Effector memory CD8-positive, alpha-beta T cell (primary cell): ENCODE data around the gene CD38.
A peak's percentile ranks its signal among the peaks of the same experiment; 100 is the strongest.

Source experiments
- ATAC-seq: fragments of 150-1000 bp; cut with Tn5 transposase; replicated peaks from 2 replicates; pipeline ENCODE4 v1.10.0; 2021; ENCODE audit warnings: mild to moderate bottlenecking, moderate library complexity
- DNase-seq, 3 experiments: peaks; one replicate each; pipeline ENCODE4 v3.0.0; 2021
- H3K27ac Mint-ChIP-seq, 2 donors: one replicate each; pipeline ENCODE4 v1.8.0; 2022; ENCODE audit warnings: mild to moderate bottlenecking in 2 of 2, mixed read lengths in 2 of 2, moderate library complexity in 2 of 2
- H3K27me3 Mint-ChIP-seq, 2 donors: one replicate each; pipeline ENCODE4 v1.8.0; 2022; ENCODE audit warnings: mixed read lengths in 2 of 2
- H3K36me3 Mint-ChIP-seq: one replicate; pipeline ENCODE4 v1.8.0; 2022; ENCODE audit warnings: mild to moderate bottlenecking, moderate library complexity, mixed read lengths; ENCODE audit not compliant: insufficient read depth
- H3K4me1 Mint-ChIP-seq, 2 donors: one replicate each; pipeline ENCODE4 v1.8.0; 2022; ENCODE audit warnings: low read depth in 2 of 2, mixed read lengths in 2 of 2
- H3K4me3 Mint-ChIP-seq, 2 donors: one replicate each; pipeline ENCODE4 v1.8.0; 2022; ENCODE audit warnings: mild to moderate bottlenecking in 2 of 2, mixed read lengths in 2 of 2, moderate library complexity in 2 of 2
- H3K9me3 Mint-ChIP-seq, 2 donors: one replicate each; pipeline ENCODE4 v1.8.0; 2022; ENCODE audit warnings: mixed read lengths in 2 of 2

Gene CD38

DNA sequence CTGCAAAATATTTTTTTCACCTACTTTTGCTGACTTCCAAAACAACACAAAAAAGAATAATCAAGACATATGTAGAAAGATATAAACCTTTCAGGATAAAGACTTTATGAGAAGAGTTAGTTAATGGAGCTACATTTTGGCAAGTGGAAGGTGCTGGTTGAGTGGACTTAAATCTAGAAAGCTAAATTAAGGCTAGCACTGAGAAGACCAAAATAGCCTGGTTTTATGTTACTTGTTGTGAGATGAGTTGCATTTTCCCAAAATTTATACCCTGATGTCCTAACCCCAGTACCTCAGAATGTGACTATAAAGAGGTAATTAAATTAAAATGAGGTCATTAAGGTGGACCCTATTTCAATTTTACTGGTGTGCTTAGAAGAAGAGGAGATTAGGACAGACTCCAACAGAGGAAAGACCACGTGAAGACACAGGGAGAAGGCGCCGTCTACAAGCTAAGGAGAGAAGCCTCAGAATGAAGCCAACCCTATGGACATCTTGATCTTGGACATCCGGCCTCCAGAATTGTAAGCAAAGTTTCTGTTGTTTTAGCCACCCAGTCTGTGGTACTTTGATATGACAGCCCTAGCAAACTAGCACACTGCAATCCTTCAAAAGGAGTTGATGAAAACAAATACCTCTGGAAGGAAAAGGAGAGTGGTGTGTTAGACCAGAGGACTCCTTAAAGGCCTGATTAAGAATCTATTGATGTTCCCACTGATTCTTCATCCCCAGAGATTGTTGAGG lies 93.0 kb downstream of the CD38 start:
- H3K27ac Mint-ChIP-seq = no peak overlapping the region
- no peak for ATAC-seq
- H3K4me1 Mint-ChIP-seq = no peaks in the 10 kb centered on the region
- H3K27me3 Mint-ChIP-seq = peaks cover 20 to 50% of the 10 kb centered on the region in 2 donors
- no peak for DNase-seq
- no peaks in the 10 kb centered on the region for H3K9me3 Mint-ChIP-seq
- H3K4me3 Mint-ChIP-seq = no peak overlapping the region
- H3K36me3 Mint-ChIP-seq = no peaks in the 10 kb centered on the region

- DNase-seq = no peak
- no peaks in the 10 kb centered on the region for H3K36me3 Mint-ChIP-seq
- H3K4me1 Mint-ChIP-seq = no peaks in the 10 kb centered on the region
- H3K27ac Mint-ChIP-seq = no peak overlapping the region
- H3K4me3 Mint-ChIP-seq = no peak overlapping the region
- ATAC-seq = no peak
- peaks cover 2 to 5% of the 10 kb centered on the region in 2 donors for H3K9me3 Mint-ChIP-seq
- H3K27me3 Mint-ChIP-seq = peaks cover 20 to 59% of the 10 kb centered on the region in 2 donors
These were observed 95.0 kb downstream of the CD38 start for GRCh38 chr4:15873117-15873516.

DNA sequence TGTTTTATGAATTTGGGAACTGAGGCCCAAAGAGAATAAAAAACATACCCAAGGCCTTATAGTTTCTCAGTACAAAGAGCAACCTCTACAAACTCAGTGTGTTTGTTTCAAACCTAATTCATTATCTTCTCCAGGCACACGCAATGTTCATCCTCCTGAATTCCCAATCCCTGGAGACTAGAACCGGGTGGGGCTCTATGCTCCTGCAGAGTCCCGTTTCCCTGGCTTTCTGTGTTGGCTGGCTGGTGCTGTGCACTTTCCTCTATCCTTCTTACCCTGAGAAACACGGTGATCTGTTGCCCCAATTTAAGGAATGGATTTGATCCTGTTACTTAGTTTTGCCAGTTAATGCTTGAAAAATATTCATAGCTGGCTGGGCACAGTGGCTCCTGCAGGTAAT lies 96.5 kb downstream of the CD38 start:
- no peaks in the 10 kb centered on the region for H3K36me3 Mint-ChIP-seq

DNA sequence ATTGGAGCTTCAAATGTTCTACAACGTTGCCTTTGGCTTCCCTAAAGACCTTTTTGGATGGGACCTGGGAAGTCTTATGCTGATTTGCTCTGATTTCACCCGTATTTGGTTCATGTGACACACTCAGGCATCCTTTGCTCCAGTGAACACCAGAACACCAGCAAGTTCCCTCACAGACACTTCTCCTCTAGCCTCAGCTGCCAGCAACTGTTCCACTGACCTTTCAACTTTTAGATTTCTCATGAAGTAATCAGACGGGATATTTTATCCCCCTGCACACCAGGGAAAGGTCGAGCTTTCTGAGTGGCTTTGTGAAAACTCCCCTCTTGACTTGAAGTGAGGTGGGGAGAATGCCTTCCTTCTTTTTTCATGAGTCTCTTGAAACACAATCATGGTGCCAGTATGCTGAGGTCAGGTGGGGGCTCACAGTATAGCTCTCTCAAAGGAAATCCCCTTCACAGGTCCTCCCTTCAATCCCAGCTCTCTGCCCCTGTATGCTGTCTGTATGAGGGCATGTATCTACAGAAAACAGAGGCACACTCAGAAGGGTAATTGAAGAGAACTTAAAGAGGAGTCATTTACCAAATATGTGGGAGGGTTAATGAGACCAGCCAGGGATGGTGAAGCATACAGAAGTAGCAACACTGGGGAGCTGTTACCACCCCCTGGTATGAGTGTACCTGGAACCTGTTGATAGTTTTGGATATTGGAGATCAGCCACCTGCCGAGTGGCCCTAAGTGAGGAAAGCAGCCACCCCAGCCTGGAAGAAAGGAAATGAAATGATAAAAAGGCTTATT lies 97.7 kb downstream of the CD38 start:
- Mint-ChIP-seq H3K36me3 (no peaks in the 10 kb centered on the region), H3K27ac (no peak overlapping the region), H3K4me1 (no peaks in the 10 kb centered on the region), H3K4me3 (no peak overlapping the region), H3K9me3 (peaks cover 3 to 7% of the 10 kb centered on the region in 2 donors), H3K27me3 (peaks cover 31 to 68% of the 10 kb centered on the region in 2 donors)
- no peak for DNase-seq
- no peak for ATAC-seq

More for the DNA sequence above, 96.5 kb downstream of the CD38 start:
- DNase-seq (no peak), ATAC-seq (no peak)
- peaks cover 26 to 70% of the 10 kb centered on the region in 2 donors for H3K27me3 Mint-ChIP-seq
- H3K9me3 Mint-ChIP-seq = peaks cover 3 to 7% of the 10 kb centered on the region in 2 donors
- H3K4me3 Mint-ChIP-seq = no peak overlapping the region
- H3K27ac Mint-ChIP-seq = no peak overlapping the region
- H3K4me1 Mint-ChIP-seq = no peaks in the 10 kb centered on the region

GRCh38 chr4:15878011-15878410 lies 99.9 kb downstream of the CD38 start:
- Mint-ChIP-seq H3K36me3 (no peaks in the 10 kb centered on the region), H3K4me3 (no peak overlapping the region), H3K27me3 (peaks cover 28 to 67% of the 10 kb centered on the region in 2 donors), H3K9me3 (peaks cover 3 to 7% of the 10 kb centered on the region in 2 donors), H3K27ac (no peak overlapping the region), H3K4me1 (peaks cover 3 to 4% of the 10 kb centered on the region in 2 donors)
- no peak for DNase-seq
- no peak for ATAC-seq

DNA sequence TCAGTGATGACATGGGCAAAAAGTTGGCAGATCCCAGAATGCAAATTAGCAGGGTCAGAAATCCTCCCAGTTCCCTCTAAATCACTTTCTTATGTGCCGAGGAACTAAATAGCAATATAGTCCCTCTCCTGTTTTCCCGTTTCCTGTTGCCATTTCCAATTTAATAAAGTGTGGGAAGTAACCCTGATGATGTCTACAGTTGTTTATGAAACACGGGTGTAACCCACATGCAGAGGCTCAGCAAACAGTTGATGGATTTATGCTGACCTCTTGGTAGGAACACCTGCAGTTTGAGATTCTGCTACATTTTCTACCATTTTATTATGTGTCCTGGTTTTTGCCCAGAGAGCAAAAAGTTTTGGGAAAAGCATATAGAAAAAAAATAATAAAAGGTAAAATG lies 103.7 kb downstream of the CD38 start:
- peaks cover 32 to 57% of the 10 kb centered on the region in 2 donors for H3K27me3 Mint-ChIP-seq
- no peaks in the 10 kb centered on the region for H3K36me3 Mint-ChIP-seq
- H3K4me1 Mint-ChIP-seq = peaks cover 5 to 12% of the 10 kb centered on the region in 2 donors
- ATAC-seq = no peak
- no peak for DNase-seq
- H3K9me3 Mint-ChIP-seq = peaks cover 3 to 7% of the 10 kb centered on the region in 2 donors
- no peak overlapping the region for H3K27ac Mint-ChIP-seq
- no peak overlapping the region for H3K4me3 Mint-ChIP-seq

DNA sequence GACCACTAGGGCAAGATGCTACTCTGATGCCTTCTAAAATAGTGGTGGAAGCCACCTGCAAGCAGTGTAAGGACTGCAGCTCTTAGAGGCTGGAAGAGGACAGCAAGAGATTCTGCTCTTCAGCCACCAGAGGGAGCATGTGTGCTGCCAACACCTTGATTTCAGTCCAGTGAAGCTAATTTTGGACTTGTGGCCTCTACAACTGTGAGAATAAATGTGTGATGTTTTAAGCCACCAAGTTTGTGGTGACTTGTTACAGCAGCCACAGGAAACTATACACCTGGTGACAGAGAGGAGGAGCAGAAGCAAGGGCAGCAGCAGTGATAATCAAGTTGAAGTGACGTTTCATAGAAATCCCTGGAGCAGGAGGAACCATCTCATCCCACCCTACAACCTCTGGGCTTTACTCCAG lies 104.6 kb downstream of the CD38 start:
- ATAC-seq = peak; percentile 92
- peak; percentile 33 to 46 (median 45) for DNase-seq
- Mint-ChIP-seq H3K36me3 (no peaks in the 10 kb centered on the region), H3K27me3 (peaks cover 32 to 56% of the 10 kb centered on the region in 2 donors), H3K4me1 (peaks cover 5 to 12% of the 10 kb centered on the region in 2 donors), H3K4me3 (no peak overlapping the region), H3K27ac (peak overlapping the region in 1 of 2 donors; percentile 30), H3K9me3 (peaks cover 3 to 7% of the 10 kb centered on the region in 2 donors)

- Mint-ChIP-seq H3K9me3 (no peaks in the 10 kb centered on the region), H3K4me3 (no peak overlapping the region), H3K36me3 (no peaks in the 10 kb centered on the region), H3K4me1 (peaks cover 5 to 12% of the 10 kb centered on the region in 2 donors), H3K27me3 (peaks cover 32 to 55% of the 10 kb centered on the region in 2 donors), H3K27ac (no peak overlapping the region)
- DNase-seq = no peak
- no peak for ATAC-seq
These were observed 105.6 kb downstream of the CD38 start for GRCh38 chr4:15883610-15884243.

GRCh38 chr4:15884666-15885065 lies 106.5 kb downstream of the CD38 start:
- DNase-seq (no peak), ATAC-seq (no peak)
- peaks cover 5 to 12% of the 10 kb centered on the region in 2 donors for H3K4me1 Mint-ChIP-seq
- no peak overlapping the region for H3K4me3 Mint-ChIP-seq
- H3K27me3 Mint-ChIP-seq = peaks cover 27 to 51% of the 10 kb centered on the region in 2 donors
- peak overlapping the region in 1 of 2 donors; percentile 58 for H3K27ac Mint-ChIP-seq
- no peaks in the 10 kb centered on the region for H3K9me3 Mint-ChIP-seq
- no peaks in the 10 kb centered on the region for H3K36me3 Mint-ChIP-seq

DNA sequence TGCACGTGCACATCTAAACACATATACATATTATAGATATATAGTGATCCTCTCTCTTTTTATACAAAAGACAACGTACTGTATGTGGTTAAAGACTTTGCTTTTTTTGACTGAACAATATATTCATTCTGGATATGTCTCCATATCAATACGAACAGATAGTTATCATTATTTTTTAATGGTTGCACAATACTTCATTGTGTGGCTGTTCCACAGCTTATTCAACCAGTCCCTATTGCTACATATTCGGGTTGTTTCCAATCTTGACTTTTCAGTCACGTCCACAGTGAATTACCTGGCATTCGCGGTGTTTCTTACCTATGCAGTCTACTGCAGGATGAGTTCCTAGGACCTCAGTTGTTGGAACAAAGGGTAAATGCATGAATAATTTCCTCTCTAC lies 107.3 kb downstream of the CD38 start:
- peaks cover 26 to 55% of the 10 kb centered on the region in 2 donors for H3K27me3 Mint-ChIP-seq
- H3K9me3 Mint-ChIP-seq = no peaks in the 10 kb centered on the region
- no peak overlapping the region for H3K27ac Mint-ChIP-seq

DNA sequence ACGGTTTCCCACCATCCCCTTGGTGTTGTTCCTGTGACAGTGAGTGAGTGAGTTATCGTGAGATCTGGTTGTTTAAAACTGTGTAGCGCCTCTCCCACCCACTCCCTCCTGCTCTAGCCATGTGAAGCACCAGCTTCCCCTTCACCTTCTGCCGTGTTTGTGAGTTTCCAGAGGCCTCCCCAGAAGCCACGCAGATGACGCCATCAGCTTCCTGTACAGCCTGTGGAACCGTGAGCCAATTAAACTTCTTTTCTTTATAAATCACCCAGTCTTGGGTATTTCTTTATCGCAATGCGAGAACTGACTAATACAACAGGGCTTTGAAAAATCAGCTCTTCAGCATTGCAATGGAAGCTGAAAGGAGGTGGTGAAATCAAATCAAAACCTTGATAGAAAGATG lies 110.4 kb downstream of the CD38 start:
- Mint-ChIP-seq H3K36me3 (no peaks in the 10 kb centered on the region), H3K27me3 (peaks cover 9 to 56% of the 10 kb centered on the region in 2 donors), H3K27ac (no peak overlapping the region), H3K4me1 (peaks cover 0 to 3% of the 10 kb centered on the region in 2 donors), H3K4me3 (no peak overlapping the region), H3K9me3 (no peaks in the 10 kb centered on the region)
- DNase-seq (no peak), ATAC-seq (no peak)

More for the DNA sequence above, 107.3 kb downstream of the CD38 start:
- ATAC-seq (no peak), DNase-seq (no peak)
- Mint-ChIP-seq H3K4me1 (peaks cover 5 to 12% of the 10 kb centered on the region in 2 donors), H3K36me3 (no peaks in the 10 kb centered on the region), H3K4me3 (no peak overlapping the region)

DNA sequence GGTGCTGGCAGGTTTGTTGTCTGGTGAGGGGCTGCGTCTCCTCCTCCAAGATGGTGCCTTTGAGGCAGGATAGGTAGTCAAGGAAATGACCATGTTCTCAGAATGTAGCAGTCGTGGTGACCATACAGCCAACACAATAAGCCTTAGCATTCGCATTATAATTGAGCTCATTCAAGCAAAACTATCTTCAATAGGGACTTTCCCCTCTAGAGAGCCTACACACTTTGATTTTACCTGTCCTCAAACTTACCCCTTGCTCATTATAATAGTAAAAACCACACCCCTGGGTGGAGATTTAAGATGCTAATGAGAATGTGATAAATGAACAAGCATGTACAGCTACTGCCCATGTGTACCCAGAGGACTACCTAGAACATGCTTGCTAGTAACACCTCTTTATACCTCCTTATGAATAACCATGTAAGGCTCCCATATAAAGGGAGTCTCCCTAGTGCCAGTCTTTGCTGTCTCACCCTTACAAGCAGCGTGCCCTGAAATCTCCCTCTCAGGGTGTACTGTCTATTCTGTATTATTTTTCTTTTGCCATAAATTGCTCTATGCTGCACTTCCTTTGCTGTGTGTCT lies 112.2 kb downstream of the CD38 start:
- Mint-ChIP-seq H3K36me3 (no peaks in the 10 kb centered on the region), H3K27me3 (peaks cover 13 to 59% of the 10 kb centered on the region in 2 donors), H3K27ac (no peak overlapping the region), H3K9me3 (no peaks in the 10 kb centered on the region), H3K4me1 (no peaks in the 10 kb centered on the region), H3K4me3 (no peak overlapping the region)
- ATAC-seq = no peak
- no peak for DNase-seq

DNA sequence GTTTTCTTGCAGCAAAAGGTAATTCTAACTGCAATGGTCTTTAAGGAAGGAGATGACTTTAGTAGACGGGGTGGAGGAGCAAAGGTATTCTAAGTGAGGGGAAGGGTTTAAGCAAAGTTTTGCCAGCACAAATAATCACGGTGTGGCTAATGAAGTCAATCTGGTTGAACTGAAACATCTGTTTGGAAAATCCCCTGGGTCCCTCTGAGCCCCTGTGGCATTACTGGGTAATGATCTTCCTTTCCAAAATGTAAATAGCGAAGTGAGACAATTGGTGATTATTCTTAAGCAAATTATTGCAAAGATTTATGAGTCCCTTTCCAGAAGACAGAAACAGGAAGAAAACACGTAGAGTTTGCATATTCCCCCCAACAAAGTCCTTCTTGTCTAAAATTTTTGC lies 113.2 kb downstream of the CD38 start:
- no peak overlapping the region for H3K27ac Mint-ChIP-seq
- no peaks in the 10 kb centered on the region for H3K36me3 Mint-ChIP-seq
- H3K4me1 Mint-ChIP-seq = no peaks in the 10 kb centered on the region
- H3K27me3 Mint-ChIP-seq = peaks cover 20 to 59% of the 10 kb centered on the region in 2 donors
- no peak overlapping the region for H3K4me3 Mint-ChIP-seq
- DNase-seq (no peak), ATAC-seq (no peak)
- H3K9me3 Mint-ChIP-seq = no peaks in the 10 kb centered on the region
